Caco-2 (cell line): ENCODE results near the gene CEP112. TPM values are rescaled to one million over a fixed set of nuclear protein-coding genes. Genes with fewer than 3 reads are reported as not detected.
"Not testable (repeated sequence)": the region's sequence is repeated elsewhere in the genome, so short reads cannot be mapped to it uniquely, and the experiment has no call there.

Source experiments
- BruUV-seq: library from RNA; stranded (reverse); fragments of 400-500 nt; replicated peaks from 2 replicates; lab custom pipeline; 2021; lab: Mats Ljungman, UMichigan
- CTCF ChIA-PET: fragments of 300-600 bp; sonication (Branson Sonifier 250); formaldehyde crosslinking; loops from one replicate; lab custom pipeline; 2022; ENCODE audit warnings: antibody characterized with exemption; lab: Charles Lee
- POLR2A ChIA-PET: fragments of 300-600 bp; sonication (Branson Sonifier 250); formaldehyde crosslinking; loops from one replicate; lab custom pipeline; 2022; ENCODE audit warnings: antibody characterized with exemption; lab: Charles Lee
- DNase-seq, 2 experiments: peaks; one replicate each; pipeline versions ENCODE4 v3.0.0 to v3.0.0-alpha.2; 2020 to 2022
- H3K27me3 ChIP-seq: replicated peaks from 2 replicates; pipeline ENCODE4 v1.6.0; 2011; ENCODE audit warnings: low read length; ENCODE audit not compliant: control insufficient read depth, insufficient read depth
- H3K36me3 ChIP-seq: 2 replicates; pipeline ENCODE4 v1.5.1; 2011; ENCODE audit warnings: low read length; ENCODE audit not compliant: control insufficient read depth, insufficient read depth
- H3K4me1 ChIP-seq: fragments of 250-450 bp; sonication (Bioruptor Pico); 2 replicates; pipeline ENCODE4 v1.5.1; 2020; ENCODE audit warnings: mild to moderate bottlenecking
- H3K4me3 ChIP-seq: 2 replicates; pipeline ENCODE4 v1.5.1; 2011; ENCODE audit warnings: low read depth, mild to moderate bottlenecking, control low read depth, low read length
- H3K9me3 ChIP-seq: fragments of 250-450 bp; sonication (Bioruptor Pico); 2 replicates; pipeline ENCODE4 v1.5.1; 2020; ENCODE audit warnings: mild to moderate bottlenecking, moderate library complexity
- H3K27ac Mint-ChIP-seq: one replicate; pipeline ENCODE4 v1.8.0; 2022; ENCODE audit warnings: mixed read lengths; ENCODE audit not compliant: unreplicated experiment
- H3K27me3 Mint-ChIP-seq: one replicate; pipeline ENCODE4 v1.8.0; 2022; ENCODE audit warnings: mixed read lengths; ENCODE audit not compliant: insufficient read depth, unreplicated experiment
- H3K36me3 Mint-ChIP-seq: one replicate; pipeline ENCODE4 v1.8.0; 2022; ENCODE audit warnings: mild to moderate bottlenecking, mixed read lengths; ENCODE audit not compliant: insufficient read depth, unreplicated experiment
- H3K4me1 Mint-ChIP-seq: one replicate; pipeline ENCODE4 v1.8.0; 2022; ENCODE audit warnings: low read depth, mixed read lengths; ENCODE audit not compliant: unreplicated experiment
- H3K4me3 Mint-ChIP-seq: one replicate; pipeline ENCODE4 v1.8.0; 2022; ENCODE audit warnings: mild to moderate bottlenecking, moderate library complexity, mixed read lengths; ENCODE audit not compliant: unreplicated experiment
- H3K9me3 Mint-ChIP-seq: one replicate; pipeline ENCODE4 v1.8.0; 2022; ENCODE audit warnings: mixed read lengths; ENCODE audit not compliant: unreplicated experiment
- CTCF ChIP-seq, 2 experiments: fragments of 200-600 bp in 1 of 2; IDR thresholded peaks; 1 replicate in 1 of 2; 2 replicates in 1 of 2; pipeline versions ENCODE4 v1.5.1 to v1.8.0; 2011 to 2022; ENCODE audit warnings: antibody characterized with exemption in 1 of 2, control low read depth in 1 of 2, inconsistent platforms in 1 of 2, low read depth in 1 of 2, low read length in 1 of 2, mild to moderate bottlenecking in 1 of 2, moderate library complexity in 1 of 2; ENCODE audit not compliant: insufficient read depth in 1 of 2, severe bottlenecking in 1 of 2, unreplicated experiment in 1 of 2
- intact Hi-C: fragments of 100-400 bp; cut with micrococcal nuclease; formaldehyde crosslinking; loops from one replicate; pipeline ENCODE4 v1.10.0; 2022; ENCODE audit not compliant: unreplicated experiment
- total RNA-seq: library from RNA; stranded (reverse); gene quantifications from 2 replicates; pipeline ENCODE4 v1.2.3, GENCODE V29; 2022

CEP112 gene
- total RNA-seq, 1 experiment from 2014 or later = 4.7 TPM

GRCh38 chr17:65833214-65833613 lies 358.7 kb downstream of the CEP112 start:
- TF ChIP-seq CTCF (IDR thresholded peaks at IDR 0.05; ENCODE audit: insufficient read depth in 1 of 2, low read depth in 1 of 2, low read length in 1 of 2, severe bottlenecking in 1 of 2, unreplicated experiment in 1 of 2) = no peak
- CTCF ChIA-PET = no interaction called here
- Histone ChIP-seq H3K9me3 (peaks cover 32% of the 10 kb centered on the region), H3K4me1 (no peaks in the 10 kb centered on the region), H3K36me3 (no peaks in the 10 kb centered on the region), H3K4me3 (no peak overlapping the region), H3K27me3 (no peaks in the 10 kb centered on the region)
- Mint-ChIP-seq H3K36me3 (no peaks in the 10 kb centered on the region), H3K4me1 (no peaks in the 10 kb centered on the region), H3K27me3 (no peaks in the 10 kb centered on the region), H3K27ac (no peak overlapping the region), H3K9me3 (peaks cover 64% of the 10 kb centered on the region), H3K4me3 (no peak overlapping the region)
- no TSS peak for BruUV-seq
- intact Hi-C loops = no loop called here
- no peak for DNase-seq
- POLR2A ChIA-PET = no interaction called here

- peaks cover 27% of the 10 kb centered on the region for H3K9me3 ChIP-seq
- no peak for DNase-seq
- no peaks in the 10 kb centered on the region for H3K27me3 ChIP-seq
- H3K27ac Mint-ChIP-seq = no peak overlapping the region
- no peaks in the 10 kb centered on the region for H3K36me3 ChIP-seq
- no peaks in the 10 kb centered on the region for H3K36me3 Mint-ChIP-seq
- no peak overlapping the region for H3K4me3 Mint-ChIP-seq
- CTCF ChIA-PET = no interaction called here
- H3K4me1 Mint-ChIP-seq = no peaks in the 10 kb centered on the region
- H3K4me3 ChIP-seq = no peak overlapping the region
- POLR2A ChIA-PET = no interaction called here
- H3K9me3 Mint-ChIP-seq = peaks cover 59% of the 10 kb centered on the region
- intact Hi-C loops = no loop called here
- H3K4me1 ChIP-seq = no peaks in the 10 kb centered on the region
- BruUV-seq = no TSS peak
- no peak for TF ChIP-seq CTCF (IDR thresholded peaks at IDR 0.05; ENCODE audit: insufficient read depth in 1 of 2, low read depth in 1 of 2, low read length in 1 of 2, severe bottlenecking in 1 of 2, unreplicated experiment in 1 of 2)
- H3K27me3 Mint-ChIP-seq = no peaks in the 10 kb centered on the region
These were observed 361.6 kb downstream of the CEP112 start for GRCh38 chr17:65830356-65830755.

GRCh38 chr17:65826577-65826976 lies 365.4 kb downstream of the CEP112 start:
- H3K36me3 ChIP-seq, H3K4me3 ChIP-seq, H3K27me3 ChIP-seq, BruUV-seq, DNase-seq, H3K4me3 Mint-ChIP-seq, H3K27me3 Mint-ChIP-seq, H3K4me1 ChIP-seq, POLR2A ChIA-PET, H3K36me3 Mint-ChIP-seq, intact Hi-C loops, H3K27ac Mint-ChIP-seq, CTCF ChIA-PET, H3K4me1 Mint-ChIP-seq: not testable (repeated sequence)
- H3K9me3 Mint-ChIP-seq = peaks cover 22% of the 10 kb centered on the region
- peaks cover 14% of the 10 kb centered on the region; the same call in 1 of the 2 replicates for H3K9me3 ChIP-seq

- Histone ChIP-seq H3K4me3 (no peak overlapping the region), H3K36me3 (no peaks in the 10 kb centered on the region), H3K9me3 (peaks cover 10% of the 10 kb centered on the region; the same call in 1 of the 2 replicates), H3K4me1 (no peaks in the 10 kb centered on the region), H3K27me3 (no peaks in the 10 kb centered on the region)
- POLR2A ChIA-PET = no interaction called here
- Mint-ChIP-seq H3K36me3 (no peaks in the 10 kb centered on the region), H3K4me1 (no peaks in the 10 kb centered on the region), H3K9me3 (peaks cover 11% of the 10 kb centered on the region), H3K4me3 (no peak overlapping the region), H3K27me3 (no peaks in the 10 kb centered on the region), H3K27ac (no peak overlapping the region)
- intact Hi-C loops = no loop called here
- BruUV-seq = no TSS peak
- DNase-seq = no peak
- no peak for TF ChIP-seq CTCF (IDR thresholded peaks at IDR 0.05; ENCODE audit: insufficient read depth in 1 of 2, low read depth in 1 of 2, low read length in 1 of 2, severe bottlenecking in 1 of 2, unreplicated experiment in 1 of 2)
- CTCF ChIA-PET = no interaction called here
These were observed 367.0 kb downstream of the CEP112 start for GRCh38 chr17:65824901-65825300.
